ENCODE results near the gene RAC3. TPM values are rescaled to one million over a fixed set of nuclear protein-coding genes. Genes with fewer than 3 reads are reported as not detected.
A peak's percentile ranks its signal among the peaks of the same experiment; 100 is the strongest.
"Not testable (repeated sequence)": the region's sequence is repeated elsewhere in the genome, so short reads cannot be mapped to it uniquely, and the experiment has no call there.

The RAC3 gene
- total and polyA plus RNA-seq, 10 donors, result 0.60 to 3.4 (median 1.1) TPM; not detected in 2

- WGBS, 5 donors, result 0 to 1% (median 0%) methylated on average over 21 to 92 of the region's 92 CpGs
- intact Hi-C loops (cut with DNase I; ENCODE audit: low total_unique reads), result no loop called here
- peaks cover 6 to 46% (median 24%) of the 10 kb centered on the region in 6 donors for H3K4me1 ChIP-seq
- H3K36me3 ChIP-seq, result peaks cover 0 to 12% (median 0%) of the 10 kb centered on the region in 6 donors
- peaks cover 0 to 5% (median 2%) of the 10 kb centered on the region in 7 donors for H3K27me3 ChIP-seq (replicated peaks in 1 of 7)
- peak; percentile 99 for TF ChIP-seq POLR2AphosphoS5 (IDR thresholded peaks at IDR 0.05)
- peak; percentile 59 to 98 (median 90) for TF ChIP-seq CTCF (IDR thresholded peaks at IDR 0.05 in 8 of 11, conservative IDR thresholded peaks at IDR 0.05 in 3 of 11)
- peak in 2 of 3 donors; percentile 86 to 96 for TF ChIP-seq POLR2A (IDR thresholded peaks at IDR 0.05)
- peak; percentile 99 for DNase-seq
- H3K9me3 ChIP-seq, result no peaks in the 10 kb centered on the region
- peak within 1 kb of the TSS; percentile 53 to 81 (median 63) for H3K4me3 ChIP-seq
- peak within 1 kb of the TSS; percentile 77 to 98 (median 96) for H3K27ac ChIP-seq
These were observed 5.8 kb downstream of the RAC3 start, which contains the start of gene DCXR for GRCh38 chr17:82037092-82037888. TSS of gene DCXR (minus strand) at chr17:82037697. CDS start at chr17:82037682, 15 bp downstream.

- peak overlapping the region; percentile 77 to 98 (median 96) for H3K27ac ChIP-seq
- no peaks in the 10 kb centered on the region for H3K27me3 ChIP-seq (replicated peaks in 1 of 7)
- intact Hi-C loops (cut with DNase I; ENCODE audit: low total_unique reads), result no loop called here
- peak overlapping the region in 7 of 8 donors; percentile 53 to 81 (median 60) for H3K4me3 ChIP-seq
- no peak for DNase-seq
- H3K4me1 ChIP-seq, result peaks cover 6 to 42% (median 22%) of the 10 kb centered on the region in 6 donors
- H3K36me3 ChIP-seq, result peaks cover 0 to 12% (median 0%) of the 10 kb centered on the region in 6 donors
- no peaks in the 10 kb centered on the region for H3K9me3 ChIP-seq
- 5 to 10% (median 8%) methylated on average over 10 of the region's 10 CpGs for WGBS, 5 donors
- TF ChIP-seq POLR2AphosphoS5 (IDR thresholded peaks at IDR 0.05) (no peak), CTCF (IDR thresholded peaks at IDR 0.05 in 8 of 11, conservative IDR thresholded peaks at IDR 0.05 in 3 of 11) (no peak), POLR2A (IDR thresholded peaks at IDR 0.05) (no peak)
These were observed 6.4 kb downstream of the RAC3 start for GRCh38 chr17:82037889-82038195.

GRCh38 chr17:82038796-82039409 lies 7.4 kb downstream of the RAC3 start:
- intact Hi-C loops (cut with DNase I; ENCODE audit: low total_unique reads); H3K27me3 ChIP-seq (replicated peaks in 1 of 7); H3K27ac ChIP-seq; DNase-seq; H3K4me3 ChIP-seq; H3K9me3 ChIP-seq: not testable (repeated sequence)
- H3K36me3 ChIP-seq, result peaks cover 0 to 12% (median 0%) of the 10 kb centered on the region in 6 donors
- H3K4me1 ChIP-seq, result peaks cover 6 to 42% (median 22%) of the 10 kb centered on the region in 6 donors
- 66 to 80% (median 78%) methylated on average over 16 of the region's 16 CpGs for WGBS, 5 donors

- peaks cover 6 to 42% (median 22%) of the 10 kb centered on the region in 6 donors for H3K4me1 ChIP-seq
- no peaks in the 10 kb centered on the region for H3K27me3 ChIP-seq (replicated peaks in 1 of 7)
- H3K27ac ChIP-seq, result no peak overlapping the region
- DNase-seq, result no peak
- no peaks in the 10 kb centered on the region for H3K9me3 ChIP-seq
- no peak for TF ChIP-seq CTCF (IDR thresholded peaks at IDR 0.05 in 8 of 11, conservative IDR thresholded peaks at IDR 0.05 in 3 of 11)
- no peak for TF ChIP-seq POLR2AphosphoS5 (IDR thresholded peaks at IDR 0.05)
- no peak for TF ChIP-seq POLR2A (IDR thresholded peaks at IDR 0.05)
- intact Hi-C loops (cut with DNase I; ENCODE audit: low total_unique reads), result loop anchor here (10.0 kb wide), 1 partner anchor 65 kb away; no protein-coding TSS in a partner anchor
- peaks cover 0 to 12% (median 0%) of the 10 kb centered on the region in 6 donors for H3K36me3 ChIP-seq
- no peak overlapping the region for H3K4me3 ChIP-seq
- WGBS, 5 donors, result 94 to 98% (median 95%) methylated on average over 6 to 8 of the region's 8 CpGs
These were observed 8.3 kb downstream of the RAC3 start for GRCh38 chr17:82039695-82040299.
